ENCODE data around the gene ACKR3.

- TF ChIP-seq POLR2AphosphoS5 (IDR thresholded peaks at IDR 0.05; ENCODE audit: low read depth, low read length) (no peak), POLR2A (IDR thresholded peaks at IDR 0.05; ENCODE audit: low read depth, low read length) (no peak)
Measured at GRCh38 chr2:236614551-236614950, 44.9 kb downstream of the ACKR3 start.
